T-helper 1 cell treated with Interleukin-12 subunit alpha and Interleukin-12 subunit beta and Interleukin-4 antibody, amounts not matched to agents 30 μg/mL and 1 μg/mL, for 36 hours (primary cell): ENCODE results near the gene FOXL2.
A peak's percentile ranks its signal among the peaks of the same experiment; 100 is the strongest.
"Not testable (repeated sequence)": the region's sequence is repeated elsewhere in the genome, so short reads cannot be mapped to it uniquely, and the experiment has no call there.

Source experiments
- H3K27ac Mint-ChIP-seq: one replicate; pipeline ENCODE4 v1.8.0; 2021; ENCODE audit warnings: mild to moderate bottlenecking, mixed read lengths
- H3K27me3 Mint-ChIP-seq: one replicate; pipeline ENCODE4 v1.8.0; 2021; ENCODE audit warnings: low read depth, mixed read lengths
- H3K36me3 Mint-ChIP-seq: one replicate; pipeline ENCODE4 v1.8.0; 2021; ENCODE audit warnings: low read depth, mixed read lengths
- H3K4me1 Mint-ChIP-seq: one replicate; pipeline ENCODE4 v1.8.0; 2021; ENCODE audit warnings: low read depth, mixed read lengths
- H3K4me3 Mint-ChIP-seq: one replicate; pipeline ENCODE4 v1.8.0; 2021; ENCODE audit warnings: mild to moderate bottlenecking, moderate library complexity, mixed read lengths
- H3K9me3 Mint-ChIP-seq: one replicate; pipeline ENCODE4 v1.8.0; 2021; ENCODE audit warnings: mixed read lengths

The FOXL2 gene

GRCh38 chr3:138922400-138922799 is 24.5 kb downstream of the FOXL2 start:
- H3K4me1 Mint-ChIP-seq, H3K36me3 Mint-ChIP-seq, H3K9me3 Mint-ChIP-seq, H3K27ac Mint-ChIP-seq, H3K4me3 Mint-ChIP-seq: not testable (repeated sequence)
- peaks cover 16% of the 10 kb centered on the region for H3K27me3 Mint-ChIP-seq

- Mint-ChIP-seq H3K4me3 (no peak overlapping the region), H3K36me3 (no peaks in the 10 kb centered on the region), H3K4me1 (peaks cover 6% of the 10 kb centered on the region), H3K27ac (no peak overlapping the region), H3K9me3 (no peaks in the 10 kb centered on the region), H3K27me3 (peaks cover 20% of the 10 kb centered on the region)
These were observed 25.3 kb downstream of the FOXL2 start for GRCh38 chr3:138921316-138922292.

GRCh38 chr3:138919325-138919724 is 27.6 kb downstream of the FOXL2 start:
- Mint-ChIP-seq H3K27me3 (peaks cover 23% of the 10 kb centered on the region), H3K4me3 (no peak overlapping the region), H3K27ac (no peak overlapping the region), H3K4me1 (peaks cover 11% of the 10 kb centered on the region), H3K9me3 (no peaks in the 10 kb centered on the region), H3K36me3 (no peaks in the 10 kb centered on the region)

GRCh38 chr3:138916824-138917223 is 30.1 kb downstream of the FOXL2 start:
- peaks cover 28% of the 10 kb centered on the region for H3K27me3 Mint-ChIP-seq
- H3K4me1 Mint-ChIP-seq, result peaks cover 8% of the 10 kb centered on the region
- H3K9me3 Mint-ChIP-seq, result no peaks in the 10 kb centered on the region
- H3K36me3 Mint-ChIP-seq, result no peaks in the 10 kb centered on the region
- peak overlapping the region; percentile 35 for H3K4me3 Mint-ChIP-seq
- no peak overlapping the region for H3K27ac Mint-ChIP-seq

GRCh38 chr3:138915503-138916498 is 31.1 kb downstream of the FOXL2 start:
- Mint-ChIP-seq H3K4me3 (peak overlapping the region; percentile 85), H3K4me1 (peaks cover 8% of the 10 kb centered on the region), H3K9me3 (no peaks in the 10 kb centered on the region), H3K27ac (peak overlapping the region; percentile 57), H3K36me3 (no peaks in the 10 kb centered on the region), H3K27me3 (peaks cover 31% of the 10 kb centered on the region)

GRCh38 chr3:138914870-138915502 is 32.0 kb downstream of the FOXL2 start:
- peak overlapping the region; percentile 71 for H3K4me3 Mint-ChIP-seq
- H3K9me3 Mint-ChIP-seq, result no peaks in the 10 kb centered on the region
- no peak overlapping the region for H3K27ac Mint-ChIP-seq
- H3K36me3 Mint-ChIP-seq, result no peaks in the 10 kb centered on the region
- peaks cover 31% of the 10 kb centered on the region for H3K27me3 Mint-ChIP-seq
- H3K4me1 Mint-ChIP-seq, result peaks cover 8% of the 10 kb centered on the region

GRCh38 chr3:138913766-138914165 is 33.2 kb downstream of the FOXL2 start:
- Mint-ChIP-seq H3K27ac (no peak overlapping the region), H3K9me3 (no peaks in the 10 kb centered on the region), H3K4me1 (peaks cover 8% of the 10 kb centered on the region)

GRCh38 chr3:138912237-138912636 is 34.7 kb downstream of the FOXL2 start:
- peaks cover 22% of the 10 kb centered on the region for H3K27me3 Mint-ChIP-seq
- H3K27ac Mint-ChIP-seq, result no peak overlapping the region
- H3K4me3 Mint-ChIP-seq, result no peak overlapping the region

More at GRCh38 chr3:138913766-138914165, 33.2 kb downstream of the FOXL2 start:
- Mint-ChIP-seq H3K36me3 (no peaks in the 10 kb centered on the region), H3K4me3 (no peak overlapping the region), H3K27me3 (peaks cover 27% of the 10 kb centered on the region)

GRCh38 chr3:138911621-138912020 is 35.3 kb downstream of the FOXL2 start:
- Mint-ChIP-seq H3K27ac (no peak overlapping the region), H3K4me3 (no peak overlapping the region), H3K36me3 (no peaks in the 10 kb centered on the region), H3K4me1 (peaks cover 5% of the 10 kb centered on the region), H3K9me3 (no peaks in the 10 kb centered on the region), H3K27me3 (peaks cover 19% of the 10 kb centered on the region)

More at GRCh38 chr3:138912237-138912636, 34.7 kb downstream of the FOXL2 start:
- H3K36me3 Mint-ChIP-seq, result no peaks in the 10 kb centered on the region
- H3K9me3 Mint-ChIP-seq, result no peaks in the 10 kb centered on the region
- H3K4me1 Mint-ChIP-seq, result peaks cover 8% of the 10 kb centered on the region

GRCh38 chr3:138909904-138910303 is 37.0 kb downstream of the FOXL2 start:
- H3K36me3 Mint-ChIP-seq, result no peaks in the 10 kb centered on the region
- H3K27ac Mint-ChIP-seq, result no peak overlapping the region
- H3K9me3 Mint-ChIP-seq, result no peaks in the 10 kb centered on the region
- H3K4me3 Mint-ChIP-seq, result no peak overlapping the region
- peaks cover 1% of the 10 kb centered on the region for H3K4me1 Mint-ChIP-seq
- H3K27me3 Mint-ChIP-seq, result peaks cover 14% of the 10 kb centered on the region

GRCh38 chr3:138908846-138909245 is 38.1 kb downstream of the FOXL2 start:
- no peaks in the 10 kb centered on the region for H3K9me3 Mint-ChIP-seq
- H3K4me3 Mint-ChIP-seq, result no peak overlapping the region
- H3K4me1 Mint-ChIP-seq, result no peaks in the 10 kb centered on the region
- no peaks in the 10 kb centered on the region for H3K36me3 Mint-ChIP-seq
- no peak overlapping the region for H3K27ac Mint-ChIP-seq
- peaks cover 10% of the 10 kb centered on the region for H3K27me3 Mint-ChIP-seq

- H3K4me1 Mint-ChIP-seq, result no peaks in the 10 kb centered on the region
- no peak overlapping the region for H3K4me3 Mint-ChIP-seq
- no peak overlapping the region for H3K27ac Mint-ChIP-seq
- H3K9me3 Mint-ChIP-seq, result no peaks in the 10 kb centered on the region
- no peaks in the 10 kb centered on the region for H3K36me3 Mint-ChIP-seq
- peaks cover 6% of the 10 kb centered on the region for H3K27me3 Mint-ChIP-seq
These were observed 39.4 kb downstream of the FOXL2 start for GRCh38 chr3:138907539-138907938.

- no peaks in the 10 kb centered on the region for H3K4me1 Mint-ChIP-seq
- no peaks in the 10 kb centered on the region for H3K9me3 Mint-ChIP-seq
- no peaks in the 10 kb centered on the region for H3K36me3 Mint-ChIP-seq
- no peak overlapping the region for H3K4me3 Mint-ChIP-seq
- no peak overlapping the region for H3K27ac Mint-ChIP-seq
- H3K27me3 Mint-ChIP-seq, result peaks cover 5% of the 10 kb centered on the region
These were observed 44.8 kb downstream of the FOXL2 start for GRCh38 chr3:138902171-138902570.

- Mint-ChIP-seq H3K36me3 (no peaks in the 10 kb centered on the region), H3K4me1 (no peaks in the 10 kb centered on the region), H3K27me3 (peaks cover 5% of the 10 kb centered on the region), H3K9me3 (no peaks in the 10 kb centered on the region), H3K4me3 (no peak overlapping the region), H3K27ac (no peak overlapping the region)
These were observed 45.4 kb downstream of the FOXL2 start for GRCh38 chr3:138901567-138901966.
